HFFc6 (cell line): ENCODE data around the gene CHAC1. TPM values are rescaled to one million over a fixed set of nuclear protein-coding genes. Genes with fewer than 3 reads are reported as not detected.

ENCODE experiments used
- DNase-seq: peaks from one replicate; pipeline ENCODE4 v3.0.0-alpha.2; 2018
- H3K27ac Mint-ChIP-seq: 2 replicates; pipeline ENCODE4 v1.8.0; 2020; ENCODE audit warnings: mild to moderate bottlenecking, mixed read lengths
- H3K27me3 Mint-ChIP-seq: 2 replicates; pipeline ENCODE4 v1.8.0; 2021; ENCODE audit warnings: mild to moderate bottlenecking, moderate library complexity, mixed read lengths; ENCODE audit not compliant: insufficient read depth
- H3K36me3 Mint-ChIP-seq: 2 replicates; pipeline ENCODE4 v1.8.0; 2021; ENCODE audit warnings: low read depth, mixed read lengths
- H3K4me1 Mint-ChIP-seq: 2 replicates; pipeline ENCODE4 v1.8.0; 2020; ENCODE audit warnings: low read depth, mixed read lengths
- H3K4me3 Mint-ChIP-seq: 2 replicates; pipeline ENCODE4 v1.8.0; 2020; ENCODE audit warnings: mild to moderate bottlenecking, moderate library complexity, mixed read lengths
- H3K9me3 Mint-ChIP-seq: 2 replicates; pipeline ENCODE4 v1.8.0; 2020; ENCODE audit warnings: mild to moderate bottlenecking, mixed read lengths
- CTCF ChIP-seq: fragments of 200-600 bp; sonication (generic); IDR thresholded peaks from 2 replicates; pipeline ENCODE4 v1.5.0; 2021; ENCODE audit warnings: antibody characterized with exemption, mild to moderate bottlenecking
- total RNA-seq, 6 experiments: library from RNA; stranded (reverse); fragmentation: NEBNext Ultra II Directional; extraction: Animal tissue kit (Norgen Biotek cat#: 25700); gene quantifications; 2 replicates in 1 of 6; 3 replicates in 5 of 6; pipeline ENCODE4 v1.2.3, GENCODE V29; 2021

The CHAC1 gene
- total RNA-seq, 6 experiments from 2014 or later, result 20.8 to 26.0 (median 24.2) TPM

- Mint-ChIP-seq H3K27me3 (peaks cover 22% of the 10 kb centered on the region), H3K36me3 (no peaks in the 10 kb centered on the region), H3K4me1 (peaks cover 25% of the 10 kb centered on the region), H3K27ac (no peak overlapping the region), H3K9me3 (no peaks in the 10 kb centered on the region), H3K4me3 (peak overlapping the region; percentile 57)
- no peak for DNase-seq
- TF ChIP-seq CTCF, result no peak
Observed at GRCh38 chr15:40927873-40928806, 25.1 kb upstream of the CHAC1 start.

GRCh38 chr15:40928821-40929659 is 24.2 kb upstream of the CHAC1 start, which contains the start of gene DLL4:
Gene DLL4, plus strand, starts transcription at chr15:40929340. Its CDS starts 329 bp downstream, at chr15:40929669.
- Mint-ChIP-seq H3K27me3 (peaks cover 22% of the 10 kb centered on the region), H3K9me3 (no peaks in the 10 kb centered on the region)
- TF ChIP-seq CTCF, result no peak

GRCh38 chr15:40929660-40930429 is 23.4 kb upstream of the CHAC1 start:
- Mint-ChIP-seq H3K4me3 (peak overlapping the region; percentile 85), H3K27ac (no peak overlapping the region), H3K36me3 (no peaks in the 10 kb centered on the region), H3K27me3 (peaks cover 22% of the 10 kb centered on the region), H3K9me3 (no peaks in the 10 kb centered on the region), H3K4me1 (peaks cover 25% of the 10 kb centered on the region)
- no peak for TF ChIP-seq CTCF
- no peak for DNase-seq

More at GRCh38 chr15:40928821-40929659, 24.2 kb upstream of the CHAC1 start, which contains the start of gene DLL4:
- Mint-ChIP-seq H3K4me1 (peaks cover 25% of the 10 kb centered on the region), H3K27ac (no peak within 1 kb of the TSS), H3K4me3 (peak within 1 kb of the TSS; percentile 85), H3K36me3 (no peaks in the 10 kb centered on the region)
- DNase-seq, result no peak

GRCh38 chr15:40930430-40931299 is 22.6 kb upstream of the CHAC1 start:
- Mint-ChIP-seq H3K27me3 (peaks cover 17% of the 10 kb centered on the region), H3K36me3 (no peaks in the 10 kb centered on the region), H3K9me3 (no peaks in the 10 kb centered on the region), H3K4me3 (peak overlapping the region; percentile 85), H3K4me1 (peaks cover 25% of the 10 kb centered on the region), H3K27ac (no peak overlapping the region)
- no peak for DNase-seq
- peak; percentile 75 for TF ChIP-seq CTCF
